Liver (tissue), 3 donors: Measurements from ENCODE around the gene HOXB3.

Experiments
- GABPA ChIP-seq, 2 donors: IDR thresholded peaks in 1 of 2; conservative IDR thresholded peaks in 1 of 2; 2 replicates each; pipeline ENCODE4 v1.6.1; 2016; ENCODE audit warnings: antibody characterized with exemption in 2 of 2, mild to moderate bottlenecking in 1 of 2, moderate library complexity in 1 of 2
- TF ChIP-seq, protein P1 (sequence below): fragments of 150-350 bp; IDR thresholded peaks from 2 replicates; pipeline ENCODE4 v1.5.1; 2017; ENCODE audit warnings: improper control_type of control experiment, low read depth, low read length; ENCODE audit not compliant: missing input control
- donor health status: healthy.
- donor health status: healthy.

DNA sequence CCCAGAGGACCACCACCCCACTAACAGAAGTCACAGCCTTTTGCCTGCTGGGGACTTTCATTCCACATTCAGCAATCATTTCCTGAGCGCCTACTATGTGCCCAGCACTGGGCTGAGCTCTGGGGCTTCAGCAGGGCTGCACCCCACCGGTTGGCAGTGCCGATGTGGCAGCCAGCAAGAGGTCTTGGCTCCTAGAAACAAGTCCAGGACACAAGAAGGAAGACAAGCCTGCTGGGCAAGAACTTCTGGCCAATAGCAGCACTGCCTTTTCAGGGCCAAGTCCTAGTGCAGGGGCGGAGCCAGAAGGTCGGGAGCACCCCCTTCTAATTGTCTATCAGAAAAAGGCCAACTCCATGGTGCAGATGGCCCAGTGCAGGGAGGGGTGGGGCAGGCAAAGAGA, 49.1 kb upstream of the HOXB3 start:
- TF ChIP-seq, protein P1, sequence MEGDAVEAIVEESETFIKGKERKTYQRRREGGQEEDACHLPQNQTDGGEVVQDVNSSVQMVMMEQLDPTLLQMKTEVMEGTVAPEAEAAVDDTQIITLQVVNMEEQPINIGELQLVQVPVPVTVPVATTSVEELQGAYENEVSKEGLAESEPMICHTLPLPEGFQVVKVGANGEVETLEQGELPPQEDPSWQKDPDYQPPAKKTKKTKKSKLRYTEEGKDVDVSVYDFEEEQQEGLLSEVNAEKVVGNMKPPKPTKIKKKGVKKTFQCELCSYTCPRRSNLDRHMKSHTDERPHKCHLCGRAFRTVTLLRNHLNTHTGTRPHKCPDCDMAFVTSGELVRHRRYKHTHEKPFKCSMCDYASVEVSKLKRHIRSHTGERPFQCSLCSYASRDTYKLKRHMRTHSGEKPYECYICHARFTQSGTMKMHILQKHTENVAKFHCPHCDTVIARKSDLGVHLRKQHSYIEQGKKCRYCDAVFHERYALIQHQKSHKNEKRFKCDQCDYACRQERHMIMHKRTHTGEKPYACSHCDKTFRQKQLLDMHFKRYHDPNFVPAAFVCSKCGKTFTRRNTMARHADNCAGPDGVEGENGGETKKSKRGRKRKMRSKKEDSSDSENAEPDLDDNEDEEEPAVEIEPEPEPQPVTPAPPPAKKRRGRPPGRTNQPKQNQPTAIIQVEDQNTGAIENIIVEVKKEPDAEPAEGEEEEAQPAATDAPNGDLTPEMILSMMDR = no peak
- TF ChIP-seq GABPA (IDR thresholded peaks at IDR 0.05 in 1 of 2, conservative IDR thresholded peaks at IDR 0.05 in 1 of 2) = no peak
